Tibial nerve (tissue), 4 donors: ENCODE measurements around the gene HOMER2. TPM values are rescaled to one million over a fixed set of nuclear protein-coding genes. Genes with fewer than 3 reads are reported as not detected.

Experiments
- DNase-seq, 2 donors: peaks; one replicate each; pipeline ENCODE4 v3.0.0-alpha.2; 2019; ENCODE audit warnings: low spot score in 2 of 2
- H3K27ac ChIP-seq, 4 donors: fragments of 200-600 bp; sonication (generic) in 3 of 4; one replicate each; pipeline ENCODE4 v1.5.1; 2017 to 2019; ENCODE audit warnings: mild to moderate bottlenecking in 1 of 4
- H3K27me3 ChIP-seq, 2 donors: fragments of 200-600 bp; sonication (generic) in 1 of 2; one replicate each; pipeline versions ENCODE4 v1.5.1 to v1.6.0; 2017 to 2019
- H3K36me3 ChIP-seq, 3 donors: fragments of 200-600 bp; sonication (generic); one replicate each; pipeline ENCODE4 v1.5.1; 2018 to 2019
- H3K4me1 ChIP-seq, 4 donors: fragments of 200-600 bp; sonication (generic) in 3 of 4; one replicate each; pipeline ENCODE4 v1.5.1; 2017 to 2019
- H3K4me3 ChIP-seq, 4 donors: fragments of 200-600 bp; sonication (generic) in 3 of 4; one replicate each; pipeline ENCODE4 v1.5.1; 2017 to 2019; ENCODE audit warnings: mild to moderate bottlenecking in 1 of 4, moderate library complexity in 1 of 4
- H3K9me3 ChIP-seq, 4 donors: fragments of 200-600 bp; sonication (generic) in 3 of 4; one replicate each; pipeline ENCODE4 v1.5.1; 2017 to 2019
- EP300 ChIP-seq, 2 donors: sonication (generic); formaldehyde crosslinking; IDR thresholded peaks; one replicate each; pipeline ENCODE4 v1.6.1; 2017; ENCODE audit warnings: antibody characterized with exemption in 2 of 2, mild to moderate bottlenecking in 1 of 2
- POLR2A ChIP-seq, 2 donors: fragments of 450-650 bp; IDR thresholded peaks; one replicate each; pipeline ENCODE4 v1.6.1; 2017; ENCODE audit warnings: antibody characterized with exemption in 2 of 2, mild to moderate bottlenecking in 2 of 2, moderate library complexity in 2 of 2
- WGBS, 2 donors: methylation state at CpG; one replicate each; pipeline ENCODE4 v1.1.5; 2018; 5-methylcytosine and 5-hydroxymethylcytosine counted together
- total RNA-seq, 4 donors: library from RNA; depleted of rRNA; stranded (reverse); fragments of >200 nt; gene quantifications; one replicate each; pipeline ENCODE4 v1.1.0, GENCODE V29; 2016
- TF ChIP-seq, protein P1 (sequence below), 5 experiments: fragments of 200-600 bp in 3 of 5; fragments of 450-650 bp in 2 of 5; sonication (generic) in 3 of 5; IDR thresholded peaks; one replicate each; pipeline ENCODE4 v1.5.1; 2016 to 2019; ENCODE audit warnings: antibody characterized with exemption in 5 of 5, mild to moderate bottlenecking in 3 of 5, moderate library complexity in 2 of 5

Gene HOMER2
- total RNA-seq, 4 donors from 2014 or later = 25.5 to 950 (median 39.0) TPM

DNA sequence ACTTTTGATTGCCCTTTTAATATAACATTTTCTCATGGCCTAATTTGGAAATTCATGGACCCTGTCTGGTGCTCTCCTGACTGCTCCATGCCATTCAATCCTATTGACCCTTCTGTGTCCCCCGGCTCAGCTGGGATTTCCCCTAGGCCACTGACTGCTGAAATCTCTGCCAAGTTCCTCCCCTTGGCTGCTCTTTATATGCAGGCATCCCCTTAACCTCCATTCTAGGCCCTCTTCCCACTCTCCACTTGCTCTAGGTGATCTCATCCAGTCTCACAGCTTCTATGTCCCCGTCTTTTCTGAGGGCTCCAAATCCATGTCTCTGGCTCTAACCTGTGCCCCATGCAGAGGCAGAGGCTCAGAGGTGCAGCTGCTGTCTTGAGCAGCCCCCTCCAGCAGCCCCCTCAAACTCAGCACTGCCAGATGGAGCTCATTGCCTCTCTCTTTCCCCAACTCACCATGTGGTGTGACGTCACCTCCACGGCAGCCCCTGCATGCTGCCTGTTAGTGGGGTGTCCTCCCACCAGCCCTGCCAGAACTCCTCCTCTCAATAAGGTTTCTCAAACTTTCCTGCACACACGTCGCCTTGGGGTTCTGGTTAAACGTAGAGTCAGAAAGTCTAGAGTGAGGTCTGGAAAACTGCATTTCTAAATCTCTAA lies 153.2 kb downstream of the HOMER2 start:
- Histone ChIP-seq H3K9me3 (no peaks in the 10 kb centered on the region), H3K4me3 (no peak overlapping the region), H3K27ac (no peak overlapping the region), H3K27me3 (no peaks in the 10 kb centered on the region), H3K4me1 (no peaks in the 10 kb centered on the region), H3K36me3 (peaks cover 0 to 18% (median 0%) of the 10 kb centered on the region in 3 donors)
- TF ChIP-seq, protein P1, sequence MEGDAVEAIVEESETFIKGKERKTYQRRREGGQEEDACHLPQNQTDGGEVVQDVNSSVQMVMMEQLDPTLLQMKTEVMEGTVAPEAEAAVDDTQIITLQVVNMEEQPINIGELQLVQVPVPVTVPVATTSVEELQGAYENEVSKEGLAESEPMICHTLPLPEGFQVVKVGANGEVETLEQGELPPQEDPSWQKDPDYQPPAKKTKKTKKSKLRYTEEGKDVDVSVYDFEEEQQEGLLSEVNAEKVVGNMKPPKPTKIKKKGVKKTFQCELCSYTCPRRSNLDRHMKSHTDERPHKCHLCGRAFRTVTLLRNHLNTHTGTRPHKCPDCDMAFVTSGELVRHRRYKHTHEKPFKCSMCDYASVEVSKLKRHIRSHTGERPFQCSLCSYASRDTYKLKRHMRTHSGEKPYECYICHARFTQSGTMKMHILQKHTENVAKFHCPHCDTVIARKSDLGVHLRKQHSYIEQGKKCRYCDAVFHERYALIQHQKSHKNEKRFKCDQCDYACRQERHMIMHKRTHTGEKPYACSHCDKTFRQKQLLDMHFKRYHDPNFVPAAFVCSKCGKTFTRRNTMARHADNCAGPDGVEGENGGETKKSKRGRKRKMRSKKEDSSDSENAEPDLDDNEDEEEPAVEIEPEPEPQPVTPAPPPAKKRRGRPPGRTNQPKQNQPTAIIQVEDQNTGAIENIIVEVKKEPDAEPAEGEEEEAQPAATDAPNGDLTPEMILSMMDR (IDR thresholded peaks at IDR 0.05) = no peak
- TF ChIP-seq POLR2A (IDR thresholded peaks at IDR 0.05) (no peak), EP300 (IDR thresholded peaks at IDR 0.05) (no peak)
- no peak for DNase-seq
- 68 to 73% methylated on average over 7 of the region's 7 CpGs for WGBS, 2 donors

Other genes starting within 250 kb of the HOMER2 start
- gene AP3B2, start 242.8 kb downstream of the HOMER2 start, total RNA-seq = 10 to 100 TPM in 1 of 4 donors, 1 to 10 TPM in 1, under 1 TPM in 2; 0.59 to 14.2 (median 1.1) TPM
- under 1 TPM in 1 of 4 donors, not detected in 3; 0.20 TPM for gene FSD2, start 146.7 kb downstream of the HOMER2 start, total RNA-seq
- 10 to 100 TPM; 11.8 to 17.4 (median 13.0) TPM for gene WHAMM, start 143.1 kb downstream of the HOMER2 start, total RNA-seq
- gene RAMAC, start 33.5 kb upstream of the HOMER2 start, total RNA-seq = 10 to 100 TPM in 3 of 4 donors, 1 to 10 TPM in 1; 6.9 to 20.4 (median 15.8) TPM
- 10 to 100 TPM; 13.4 to 21.0 (median 15.4) TPM for gene C15orf40, start 58.9 kb upstream of the HOMER2 start, total RNA-seq
- 100 to 1,000 TPM in 2 of 4 donors, 10 to 100 TPM in 2; 79.8 to 105 (median 99.4) TPM for gene BTBD1, start 114.5 kb upstream of the HOMER2 start, total RNA-seq
- 10 to 100 TPM in 1 of 4 donors, 1 to 10 TPM in 3; 7.5 to 11.2 (median 9.6) TPM for gene TM6SF1, start 154.9 kb upstream of the HOMER2 start, total RNA-seq